Activated CD4-positive, alpha-beta T cell treated with anti-CD3 and anti-CD28 coated beads for 24 hours (primary cell): ENCODE results near the gene TKFC.

Source experiments
- DNase-seq, 2 donors: peaks; one replicate each; pipeline ENCODE4 v3.0.0-alpha.2; 2020; ENCODE audit warnings: low read depth in 2 of 2

TKFC gene

GRCh38 chr11:61345170-61345610 lies 12.2 kb downstream of the TKFC start:
- no peak for DNase-seq

DNA sequence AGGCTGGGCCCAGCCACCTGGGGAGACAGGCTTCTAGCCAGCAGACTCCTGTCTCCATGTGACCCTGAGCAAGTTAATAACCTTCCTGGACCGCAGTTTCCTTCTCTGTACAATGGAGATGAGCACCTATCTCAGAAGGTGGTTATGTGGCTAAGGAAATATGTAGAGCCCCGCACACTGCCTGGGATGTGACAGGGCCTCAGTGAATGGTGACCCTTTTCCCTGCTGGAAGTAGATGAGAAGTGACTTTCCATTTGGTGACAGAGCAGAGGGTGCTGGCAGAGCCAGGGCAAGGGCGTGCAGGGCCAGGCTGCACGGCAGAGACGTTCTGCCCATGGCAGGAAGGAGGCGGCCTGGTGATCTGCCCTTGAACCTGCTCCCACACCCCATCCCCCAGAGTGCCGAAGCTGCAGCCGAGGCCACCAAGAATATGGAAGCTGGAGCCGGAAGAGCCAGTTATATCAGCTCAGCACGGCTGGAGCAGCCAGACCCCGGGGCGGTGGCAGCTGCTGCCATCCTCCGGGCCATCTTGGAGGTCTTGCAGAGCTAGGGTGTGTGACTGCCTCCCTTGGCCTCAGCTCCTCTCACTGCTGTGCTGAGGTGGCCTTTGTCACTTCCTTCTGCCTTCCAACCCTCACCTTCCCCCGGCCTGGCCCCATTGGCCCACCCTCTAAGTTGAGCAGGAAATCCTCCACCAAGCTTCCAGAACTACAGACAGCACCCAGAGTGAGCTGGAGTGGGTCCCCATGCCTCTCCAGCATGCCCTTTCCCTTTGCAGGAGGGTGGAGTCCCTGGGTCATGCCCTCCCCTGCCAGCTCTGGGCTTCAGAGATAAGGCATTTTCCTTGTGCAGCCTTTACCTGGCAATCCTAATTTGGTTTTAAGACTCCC lies 13.2 kb downstream of the TKFC start:
- no peak for DNase-seq

DNA sequence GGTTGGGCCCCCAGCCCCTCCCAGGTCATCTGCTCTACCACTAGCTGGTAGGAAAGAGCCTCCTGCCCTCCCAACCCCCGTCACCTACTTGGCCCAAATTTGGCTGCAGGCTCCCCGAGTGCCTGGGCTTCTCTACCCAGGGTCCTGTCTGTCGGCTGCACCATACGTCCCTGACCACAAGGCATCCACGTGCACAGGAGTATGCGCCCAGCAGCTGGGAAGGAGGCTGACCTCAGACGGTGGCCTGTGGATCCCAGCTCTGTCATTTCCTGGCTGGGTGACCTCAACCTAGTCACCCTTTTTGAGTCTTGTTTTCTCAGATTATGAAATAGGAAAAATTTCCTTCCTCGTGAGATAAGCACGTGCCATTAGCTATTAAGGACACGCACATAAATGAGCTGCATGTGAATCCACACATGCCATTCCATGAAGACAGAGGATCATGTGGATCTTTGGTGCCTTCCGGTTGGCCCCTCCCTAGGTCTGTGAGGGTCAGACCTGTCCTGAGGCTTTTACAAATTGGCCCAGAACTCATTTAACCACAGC lies 15.0 kb downstream of the TKFC start:
- no peak for DNase-seq

DNA sequence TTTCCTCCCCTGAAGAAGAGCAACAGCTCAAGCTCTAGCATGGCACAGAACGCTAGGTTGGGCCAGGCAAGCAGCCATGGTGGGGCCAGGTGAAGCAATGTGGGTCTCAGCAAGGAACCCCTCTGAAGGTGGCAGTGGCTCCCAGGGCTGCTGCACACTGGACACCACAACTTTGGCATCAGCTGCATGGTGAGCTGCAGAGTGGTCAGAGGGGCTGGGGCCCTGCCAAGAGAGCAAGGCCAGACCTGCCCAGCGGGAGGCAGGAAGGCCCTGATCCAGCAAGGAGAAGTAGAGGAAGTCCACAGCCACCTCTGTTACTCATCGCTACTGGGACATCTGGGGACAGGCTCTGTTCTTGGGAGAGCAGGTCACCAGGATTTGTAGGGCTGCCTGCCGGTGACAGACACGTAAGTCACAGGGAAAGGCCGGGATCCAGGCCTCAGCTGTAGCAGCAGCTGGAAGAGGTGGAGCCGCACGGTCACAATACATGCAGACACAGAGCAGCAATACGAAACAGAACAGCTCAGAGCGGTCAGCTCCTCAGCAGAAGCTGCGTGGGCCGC lies 16.2 kb downstream of the TKFC start:
- no peak for DNase-seq

DNA sequence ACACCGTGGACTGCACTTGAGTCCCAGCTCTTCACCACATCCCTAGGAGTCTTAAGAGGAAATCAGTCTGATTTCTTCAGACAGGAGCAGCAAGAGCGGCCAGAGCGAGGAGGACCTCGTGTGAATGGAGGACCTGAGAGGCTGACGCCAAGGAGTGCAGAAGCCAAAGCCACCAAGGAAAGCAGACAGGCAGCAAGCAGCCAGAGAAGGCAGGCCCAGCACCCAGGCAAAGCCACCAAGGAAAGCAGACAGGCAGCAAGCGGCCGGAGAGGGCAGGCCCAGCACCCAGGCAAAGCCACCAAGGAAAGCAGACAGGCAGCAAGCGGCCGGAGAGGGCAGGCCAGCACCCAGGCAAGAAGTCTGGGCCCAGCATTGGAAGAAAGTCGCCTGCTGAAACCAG lies 16.9 kb downstream of the TKFC start:
- DNase-seq, result no peak

DNA sequence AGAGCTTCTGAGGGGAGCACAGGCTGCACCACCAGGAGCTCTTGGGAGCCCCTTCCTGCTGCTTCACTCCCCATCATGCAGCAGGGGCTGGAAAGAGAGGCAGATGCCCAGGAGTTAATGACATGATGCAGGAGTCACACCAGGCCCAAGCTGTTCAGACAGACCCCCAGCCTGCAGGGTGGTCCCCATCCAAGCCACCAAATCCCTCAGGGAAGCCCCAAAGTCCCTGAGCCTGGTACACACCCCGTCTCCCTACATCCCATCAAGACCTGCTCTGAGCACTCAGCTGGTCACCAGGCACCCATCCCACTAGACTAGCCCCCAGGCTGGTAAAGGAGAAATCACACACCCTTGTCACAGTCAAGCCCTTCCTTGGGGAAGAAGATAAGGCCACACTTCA lies 17.3 kb downstream of the TKFC start:
- DNase-seq, result no peak

DNA sequence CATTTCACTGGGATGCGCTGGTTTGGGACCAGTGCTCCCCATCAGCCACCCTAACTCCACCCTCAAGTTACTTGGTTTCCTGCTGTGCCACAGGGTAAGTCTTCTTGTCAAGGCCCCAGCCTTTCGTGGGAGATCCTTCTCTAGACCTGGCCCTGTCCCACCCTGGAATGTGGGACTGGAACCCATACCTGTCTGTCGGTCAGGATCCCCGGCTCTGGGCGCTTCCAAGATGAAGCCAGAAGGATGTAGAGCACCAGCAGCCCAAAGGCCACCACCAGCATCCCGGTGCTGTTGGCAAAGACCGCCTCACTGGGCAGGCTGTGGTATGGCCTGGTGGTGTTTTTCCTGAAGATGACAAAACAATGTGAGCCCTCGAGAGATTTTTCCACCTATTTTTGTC lies 17.8 kb downstream of the TKFC start:
- DNase-seq, result no peak

DNA sequence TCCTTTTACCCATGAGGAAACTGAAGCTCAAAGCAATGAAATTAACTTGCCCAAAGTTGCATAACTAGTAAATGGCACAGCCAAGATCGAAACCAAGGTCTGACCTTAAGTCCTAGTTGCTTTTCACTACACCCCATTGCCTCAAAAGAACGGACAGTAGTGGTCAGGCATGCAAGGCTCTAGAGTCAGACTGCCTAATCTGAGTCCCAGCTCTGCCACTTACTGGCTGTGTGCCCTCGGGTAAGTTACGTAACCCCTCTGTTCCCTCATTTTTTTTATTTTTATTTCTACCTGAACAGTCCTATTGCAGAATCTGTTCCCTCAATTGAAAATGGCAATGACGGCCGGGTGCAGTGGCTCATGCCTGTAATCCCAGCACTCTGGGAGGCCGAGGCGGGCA lies 19.0 kb downstream of the TKFC start:
- DNase-seq, result no peak

- DNase-seq, result no peak
Observed at GRCh38 chr11:61353131-61354067, 20.4 kb downstream of the TKFC start.

GRCh38 chr11:61354208-61354607 lies 21.2 kb downstream of the TKFC start:
- no peak for DNase-seq

DNA sequence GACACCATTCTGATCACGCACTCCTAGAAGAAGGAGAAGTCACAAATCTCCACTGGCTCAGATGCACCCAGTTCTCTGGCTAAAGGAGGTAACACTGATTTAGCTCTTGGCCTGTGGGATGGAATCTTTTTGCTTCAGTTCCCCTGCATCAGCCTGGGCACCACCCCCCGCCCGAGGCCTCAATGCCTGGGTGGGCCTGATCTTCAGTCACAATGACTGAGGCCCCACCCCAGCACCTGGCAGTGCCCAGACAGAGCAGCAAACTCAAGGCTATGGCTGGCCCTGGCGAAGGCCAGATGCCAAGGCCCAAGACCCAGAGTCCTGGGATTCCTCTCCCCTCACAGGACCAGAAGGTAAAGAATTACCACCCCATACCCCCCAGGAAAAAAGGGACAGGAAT lies 23.7 kb downstream of the TKFC start:
- DNase-seq, result no peak

DNA sequence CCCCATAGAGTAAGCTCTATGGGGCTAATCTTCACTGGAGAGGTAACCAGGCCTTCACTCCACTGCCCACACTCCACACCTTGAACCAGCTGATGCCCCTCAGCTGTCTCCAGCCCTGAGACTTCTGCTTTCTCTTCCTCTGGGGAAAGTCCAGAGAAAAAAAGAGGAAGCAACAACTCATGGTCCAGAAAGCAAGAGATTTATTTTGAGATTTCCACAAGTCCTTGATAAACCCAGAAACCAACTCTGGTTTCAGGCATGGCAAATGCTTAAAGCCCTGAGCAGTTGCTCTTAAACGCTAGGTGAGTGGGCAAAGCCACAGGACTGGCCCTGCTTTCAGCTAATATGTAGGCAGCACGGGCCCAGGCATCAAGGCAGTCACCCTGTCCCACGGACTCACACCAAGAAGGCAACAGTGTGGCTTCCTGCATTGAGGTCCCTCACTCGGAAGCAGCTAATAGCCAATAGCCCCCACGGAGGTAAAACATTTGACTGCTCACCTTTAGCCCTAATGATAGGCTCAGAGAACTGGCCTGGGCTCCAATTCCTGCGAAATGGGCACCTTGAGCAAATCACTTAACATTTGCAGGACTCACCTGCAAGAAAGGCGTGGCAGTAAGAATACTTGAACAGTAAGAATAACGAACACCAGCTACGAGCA lies 24.3 kb downstream of the TKFC start:
- DNase-seq, result no peak

- no peak for DNase-seq
Observed at GRCh38 chr11:61357894-61358239, 24.8 kb downstream of the TKFC start.

DNA sequence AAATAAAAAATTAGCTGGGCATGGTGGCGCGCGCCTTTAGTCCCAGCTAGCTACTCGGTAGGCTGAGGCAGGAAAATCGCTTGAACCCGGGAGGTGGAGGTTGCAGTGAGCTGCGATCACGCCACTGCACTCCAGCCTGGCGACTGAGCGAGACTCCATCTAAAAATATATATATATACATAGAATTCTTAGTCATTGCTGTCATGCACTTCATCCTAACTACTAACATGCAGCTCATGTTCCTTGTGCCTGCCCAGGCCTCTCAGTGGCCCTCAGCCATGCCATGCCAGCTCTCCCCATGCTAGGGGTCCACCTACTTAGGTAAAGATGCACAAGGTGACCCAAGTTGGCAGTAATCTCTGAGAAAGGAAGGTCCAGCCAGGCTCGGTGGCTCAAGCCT lies 25.5 kb downstream of the TKFC start:
- DNase-seq, result no peak

DNA sequence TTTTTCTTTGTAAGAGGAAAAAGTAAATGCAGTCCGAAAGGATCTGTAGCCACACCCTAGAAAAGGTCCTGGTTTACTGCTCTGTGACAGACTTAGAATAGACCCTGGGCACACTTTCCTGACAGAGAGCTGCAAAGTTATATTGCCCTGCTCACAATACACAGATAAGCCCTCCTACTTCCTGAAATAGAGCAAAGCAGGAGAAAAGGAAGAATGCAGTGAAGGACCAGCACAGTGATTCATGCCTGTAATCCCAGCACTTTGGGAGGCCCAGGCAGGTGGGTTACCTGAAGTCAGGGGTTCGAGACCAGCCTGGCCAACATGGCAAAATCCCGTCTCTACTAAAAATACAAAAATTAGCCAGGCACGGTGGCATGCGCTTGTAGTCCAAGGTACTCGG lies 26.5 kb downstream of the TKFC start:
- DNase-seq, result no peak

- no peak for DNase-seq
Observed at GRCh38 chr11:61361237-61361740, 28.3 kb downstream of the TKFC start.

DNA sequence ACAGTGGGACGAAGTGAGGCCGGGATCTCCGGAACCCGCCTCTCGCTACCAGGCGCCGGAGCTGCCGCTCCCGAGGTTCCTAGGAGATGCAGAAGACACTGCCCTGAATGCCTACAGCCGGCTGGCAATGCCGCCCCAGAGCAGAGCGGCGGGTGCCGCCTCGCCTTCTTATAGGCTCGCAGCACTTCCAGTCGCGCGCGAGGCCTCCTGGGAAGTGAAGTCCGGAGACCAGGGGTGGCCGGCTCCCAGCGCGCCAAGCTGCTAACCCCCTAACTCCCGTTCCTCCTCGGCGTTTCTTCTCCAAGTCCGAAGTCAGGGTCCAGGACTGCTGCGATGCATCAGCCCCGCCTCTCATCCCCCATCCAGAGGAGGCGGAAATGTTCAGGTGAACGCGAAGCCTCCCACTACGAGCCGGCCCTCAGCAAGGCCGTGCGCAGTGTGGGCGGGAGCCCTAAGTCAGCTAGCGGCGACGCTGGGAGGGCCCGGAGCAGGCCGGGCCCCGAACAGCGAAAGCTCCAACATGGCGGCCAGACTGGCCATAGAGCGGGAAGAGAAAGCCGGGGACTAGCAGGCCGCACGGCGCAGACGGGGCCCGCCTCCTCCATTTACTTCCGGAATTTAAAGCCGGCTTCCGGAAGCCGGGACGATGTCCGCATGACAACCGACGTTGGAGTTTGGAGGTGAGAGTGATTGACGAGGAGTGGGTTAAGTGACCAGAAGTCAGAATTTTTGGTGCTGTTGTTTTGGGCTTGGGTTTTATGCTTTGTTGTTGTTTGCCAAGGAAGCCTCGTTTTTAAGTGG lies 28.9 kb downstream of the TKFC start, which contains the start of the genes CYB561A3 and TMEM138:
CYB561A3 (minus strand) TSS at position 142 of the 801 bp plus-strand sequence. CDS start 5,169 bp downstream, outside the sequence.
TMEM138 (plus strand) TSS at position 634 of the 801 bp plus-strand sequence. CDS start 2,017 bp downstream, outside the sequence.
- peak; percentile 86 for DNase-seq

DNA sequence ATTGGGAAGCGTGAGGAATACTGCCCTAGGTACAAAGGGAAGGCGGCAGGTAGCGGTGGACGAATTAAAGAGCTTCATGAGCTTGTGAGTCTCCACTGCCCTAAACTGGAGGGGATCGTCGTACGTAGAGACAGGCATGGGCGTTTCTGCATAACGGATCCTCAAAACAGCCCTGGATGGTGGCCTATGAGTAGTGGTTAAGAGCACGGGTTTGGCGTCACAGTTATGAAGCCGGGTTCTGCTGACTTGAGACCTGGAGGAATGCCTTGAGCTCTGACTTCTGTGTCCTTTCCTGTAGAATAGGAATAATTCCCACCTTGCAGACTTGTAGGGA lies 29.5 kb downstream of the TKFC start:
- no peak for DNase-seq

- no peak for DNase-seq
Observed at GRCh38 chr11:61364012-61364675, 31.1 kb downstream of the TKFC start.

DNA sequence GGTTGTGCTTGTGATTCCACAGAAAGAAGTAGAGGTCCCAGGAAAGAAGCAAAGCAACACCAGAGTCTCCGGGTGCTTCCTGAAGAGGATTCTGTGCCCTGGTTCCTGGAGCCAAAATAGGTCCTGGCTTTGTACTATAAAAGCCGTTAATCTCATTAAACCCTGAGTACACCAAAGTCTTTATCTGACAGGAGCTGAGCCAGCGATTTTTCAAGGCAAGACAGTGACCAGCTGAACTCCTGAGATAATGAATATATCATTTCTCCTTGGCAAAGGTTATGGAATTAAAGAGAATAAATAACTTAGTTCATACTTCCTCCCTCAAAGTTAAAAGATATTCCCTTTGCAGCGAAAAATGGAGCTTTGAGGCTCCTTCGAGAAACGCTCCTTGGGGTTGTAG lies 34.4 kb downstream of the TKFC start:
- DNase-seq, result no peak
